GM23248 (cell line): ENCODE data around the gene FRYL.
"Not testable (repeated sequence)": the region's sequence is repeated elsewhere in the genome, so short reads cannot be mapped to it uniquely, and the experiment has no call there.

Source experiments
- EZH2 ChIP-seq: fragments of 200-600 bp; sonication (generic); IDR thresholded peaks from 2 replicates; pipeline ENCODE4 v1.6.1; 2018; ENCODE audit warnings: antibody characterized with exemption, mild to moderate bottlenecking; ENCODE audit not compliant: insufficient read depth, poor library complexity, severe bottlenecking
- EZH2phosphoT487 ChIP-seq: fragments of 200-600 bp; sonication (generic); IDR thresholded peaks from 2 replicates; pipeline ENCODE4 v1.6.1; 2018; ENCODE audit warnings: antibody characterized with exemption, moderate library complexity, mild to moderate bottlenecking, low read depth; ENCODE audit not compliant: insufficient read depth

GRCh38 chr4:48816297-48816696 lies 36.2 kb upstream of the FRYL start:
- not testable (repeated sequence) for TF ChIP-seq EZH2, EZH2phosphoT487
